ENCODE measurements around the gene ALB. TPM values are rescaled to one million over a fixed set of nuclear protein-coding genes. Genes with fewer than 3 reads are reported as not detected.

Gene ALB
- total RNA-seq, 1 donor from 2014 or later, result 0.63 TPM

GRCh38 chr4:73404457-73404856 is 370 bp downstream of the ALB start:
- H3K4me1 Mint-ChIP-seq, result no peaks in the 10 kb centered on the region
- no peaks in the 10 kb centered on the region for H3K9me3 Mint-ChIP-seq
- no peak overlapping the region for H3K27ac Mint-ChIP-seq
- TF ChIP-seq CTCF (IDR thresholded peaks at IDR 0.05; ENCODE audit: unreplicated experiment), result no peak
- H3K36me3 Mint-ChIP-seq, result no peaks in the 10 kb centered on the region
- DNase-seq (ENCODE audit: low spot score in 2 of 2, unreplicated experiment in 2 of 2), result no peak
- H3K4me3 Mint-ChIP-seq, result no peak overlapping the region
- no peaks in the 10 kb centered on the region for H3K27me3 Mint-ChIP-seq (ENCODE audit: low read depth)

- no peak overlapping the region for H3K27ac Mint-ChIP-seq
- no peak for DNase-seq (ENCODE audit: low spot score in 2 of 2, unreplicated experiment in 2 of 2)
- H3K9me3 Mint-ChIP-seq, result no peaks in the 10 kb centered on the region
- no peaks in the 10 kb centered on the region for H3K27me3 Mint-ChIP-seq (ENCODE audit: low read depth)
- H3K4me1 Mint-ChIP-seq, result no peaks in the 10 kb centered on the region
- TF ChIP-seq CTCF (IDR thresholded peaks at IDR 0.05; ENCODE audit: unreplicated experiment), result no peak
- H3K36me3 Mint-ChIP-seq, result no peaks in the 10 kb centered on the region
- no peak overlapping the region for H3K4me3 Mint-ChIP-seq
Measured at GRCh38 chr4:73405138-73405537, 1.1 kb downstream of the ALB start.

- no peaks in the 10 kb centered on the region for H3K36me3 Mint-ChIP-seq
- no peak for TF ChIP-seq CTCF (IDR thresholded peaks at IDR 0.05; ENCODE audit: unreplicated experiment)
- no peak overlapping the region for H3K4me3 Mint-ChIP-seq
- H3K27me3 Mint-ChIP-seq (ENCODE audit: low read depth), result no peaks in the 10 kb centered on the region
- DNase-seq (ENCODE audit: low spot score in 2 of 2, unreplicated experiment in 2 of 2), result no peak
- no peak overlapping the region for H3K27ac Mint-ChIP-seq
- no peaks in the 10 kb centered on the region for H3K9me3 Mint-ChIP-seq
- H3K4me1 Mint-ChIP-seq, result no peaks in the 10 kb centered on the region
Measured at GRCh38 chr4:73406548-73406875, 2.4 kb downstream of the ALB start.

GRCh38 chr4:73407227-73407673 is 3.2 kb downstream of the ALB start:
- no peak overlapping the region for H3K4me3 Mint-ChIP-seq
- TF ChIP-seq CTCF (IDR thresholded peaks at IDR 0.05; ENCODE audit: unreplicated experiment), result no peak
- H3K9me3 Mint-ChIP-seq, result no peaks in the 10 kb centered on the region
- H3K27me3 Mint-ChIP-seq (ENCODE audit: low read depth), result no peaks in the 10 kb centered on the region
- H3K27ac Mint-ChIP-seq, result no peak overlapping the region
- H3K4me1 Mint-ChIP-seq, result no peaks in the 10 kb centered on the region
- H3K36me3 Mint-ChIP-seq, result no peaks in the 10 kb centered on the region
- no peak for DNase-seq (ENCODE audit: low spot score in 2 of 2, unreplicated experiment in 2 of 2)

- H3K36me3 Mint-ChIP-seq, result no peaks in the 10 kb centered on the region
- no peak for DNase-seq (ENCODE audit: low spot score in 2 of 2, unreplicated experiment in 2 of 2)
- no peak for TF ChIP-seq CTCF (IDR thresholded peaks at IDR 0.05; ENCODE audit: unreplicated experiment)
- H3K27me3 Mint-ChIP-seq (ENCODE audit: low read depth), result no peaks in the 10 kb centered on the region
- no peaks in the 10 kb centered on the region for H3K4me1 Mint-ChIP-seq
- no peaks in the 10 kb centered on the region for H3K9me3 Mint-ChIP-seq
- H3K27ac Mint-ChIP-seq, result no peak overlapping the region
- no peak overlapping the region for H3K4me3 Mint-ChIP-seq
Measured at GRCh38 chr4:73408181-73408867, 4.2 kb downstream of the ALB start.

All from mesothelial cell of epicardium (in vitro differentiated cells).